Measurements from ENCODE around the gene ANKS4B.
"Not testable (repeated sequence)": the region's sequence is repeated elsewhere in the genome, so short reads cannot be mapped to it uniquely, and the experiment has no call there.

The ANKS4B gene

GRCh38 chr16:21233521-21234150, at the start of gene ANKS4B:
Gene ANKS4B, plus strand, starts transcription at chr16:21233699. Its CDS starts 39 bp downstream, at chr16:21233738.
- no peak for DNase-seq

DNA sequence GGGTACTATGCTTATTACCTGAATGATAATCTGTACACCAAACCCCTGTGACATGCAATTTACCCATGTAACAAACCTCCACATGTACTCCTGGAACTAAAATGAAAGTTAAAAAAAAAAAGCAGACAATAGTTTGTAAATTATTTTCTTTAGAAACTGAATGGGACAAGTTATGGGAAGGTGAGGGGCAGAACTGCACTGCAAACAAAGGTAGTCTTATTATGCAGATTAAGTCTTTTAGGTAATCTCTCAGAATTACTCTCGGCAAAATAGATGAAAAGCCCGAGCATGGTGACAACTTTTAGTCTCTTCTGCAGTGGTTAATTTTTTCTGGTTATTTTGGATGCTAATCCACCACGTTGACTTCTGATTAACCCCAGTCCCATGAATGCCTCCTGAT, 49.5 kb upstream of the ANKS4B start:
- no peak for DNase-seq

- DNase-seq = no peak
Measured at GRCh38 chr16:21184834-21185233, 48.7 kb upstream of the ANKS4B start.

GRCh38 chr16:21185659-21186325, 47.7 kb upstream of the ANKS4B start:
- DNase-seq = no peak

DNA sequence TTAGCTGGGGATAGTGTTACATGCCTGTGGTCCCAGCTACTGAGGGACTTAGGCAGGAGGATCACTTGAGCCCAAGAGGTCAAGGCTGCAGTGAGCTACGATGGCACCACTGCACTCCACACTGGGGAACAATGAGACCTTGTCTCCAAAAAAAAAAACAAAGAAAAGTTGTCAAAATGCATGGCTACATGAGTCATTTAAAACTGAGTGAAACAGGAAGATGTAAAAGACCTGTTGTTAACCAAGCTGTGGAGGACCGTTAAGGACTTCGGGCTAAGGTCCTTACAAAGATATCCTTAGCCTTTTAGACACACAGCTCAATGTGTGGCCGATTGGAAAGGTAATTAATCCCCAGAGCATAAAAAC, 47.2 kb upstream of the ANKS4B start:
- no peak for DNase-seq

- DNase-seq = no peak
Measured at GRCh38 chr16:21189311-21189710, 44.2 kb upstream of the ANKS4B start.

GRCh38 chr16:21190013-21190412, 43.5 kb upstream of the ANKS4B start:
- DNase-seq = no peak

DNA sequence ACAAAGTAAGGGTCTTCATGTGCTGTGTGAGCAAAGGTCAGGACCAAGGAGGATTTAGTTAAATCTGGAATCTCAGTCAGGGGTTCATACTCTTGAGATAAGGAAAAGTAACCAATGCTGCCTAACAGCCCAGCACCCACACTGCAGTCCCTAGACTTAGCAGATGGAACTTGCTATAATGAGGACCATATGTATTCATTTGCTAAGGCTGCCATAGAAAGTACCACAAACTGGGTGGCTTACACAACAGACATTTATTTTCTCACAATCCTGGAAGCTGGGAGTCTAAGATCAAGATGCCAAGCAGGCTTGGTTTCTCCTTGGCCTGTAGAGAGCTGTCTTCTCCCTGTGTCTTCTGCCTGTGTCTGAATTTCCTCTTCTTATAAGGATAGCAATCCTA, 42.9 kb upstream of the ANKS4B start:
- DNase-seq = no peak

DNA sequence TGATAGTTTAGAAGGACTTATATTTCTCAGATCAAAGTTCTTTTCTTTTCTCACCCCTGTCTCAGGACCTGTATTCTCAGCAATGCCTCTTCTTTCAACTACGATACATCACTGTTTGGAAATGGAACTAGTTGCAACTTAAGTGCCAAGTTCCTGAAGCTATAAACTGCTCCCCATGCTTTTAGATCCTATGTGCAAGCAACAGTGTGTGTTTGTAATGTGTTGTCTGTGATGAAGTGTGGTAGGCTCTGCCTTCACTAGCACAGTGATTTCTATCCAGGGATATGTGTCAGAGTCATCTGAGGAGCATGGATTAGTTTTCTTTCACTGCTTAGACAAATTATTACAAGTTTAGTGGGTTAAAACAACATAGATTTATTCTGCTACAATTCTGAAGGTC, 40.5 kb upstream of the ANKS4B start:
- no peak for DNase-seq

GRCh38 chr16:21194771-21195301, 38.7 kb upstream of the ANKS4B start:
- no peak for DNase-seq

GRCh38 chr16:21195330-21195729, 38.2 kb upstream of the ANKS4B start:
- not testable (repeated sequence) for DNase-seq

DNA sequence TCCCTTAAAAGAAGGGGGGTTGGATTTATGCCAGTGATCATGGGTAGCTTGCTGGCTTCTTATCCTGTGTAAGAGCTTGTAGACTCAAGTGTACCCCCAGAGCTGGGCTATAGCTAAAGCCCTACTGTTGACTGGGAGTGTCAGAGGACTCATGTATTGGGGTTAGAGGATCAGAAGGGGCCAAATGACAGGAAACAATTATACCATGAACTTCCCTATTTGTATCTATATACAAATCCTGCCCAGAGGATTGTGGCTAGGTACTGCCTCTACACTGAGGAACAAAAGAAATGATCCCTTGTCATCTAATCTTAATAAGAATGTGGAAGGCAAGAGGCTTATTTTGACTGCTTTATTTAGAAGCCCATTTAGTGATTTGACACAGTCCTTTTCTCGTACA, 36.4 kb upstream of the ANKS4B start:
- no peak for DNase-seq

GRCh38 chr16:21197621-21198020, 35.9 kb upstream of the ANKS4B start:
- DNase-seq = no peak

GRCh38 chr16:21199607-21200218, 33.8 kb upstream of the ANKS4B start:
- DNase-seq = no peak

GRCh38 chr16:21203155-21203797, 30.2 kb upstream of the ANKS4B start:
- no peak for DNase-seq

DNA sequence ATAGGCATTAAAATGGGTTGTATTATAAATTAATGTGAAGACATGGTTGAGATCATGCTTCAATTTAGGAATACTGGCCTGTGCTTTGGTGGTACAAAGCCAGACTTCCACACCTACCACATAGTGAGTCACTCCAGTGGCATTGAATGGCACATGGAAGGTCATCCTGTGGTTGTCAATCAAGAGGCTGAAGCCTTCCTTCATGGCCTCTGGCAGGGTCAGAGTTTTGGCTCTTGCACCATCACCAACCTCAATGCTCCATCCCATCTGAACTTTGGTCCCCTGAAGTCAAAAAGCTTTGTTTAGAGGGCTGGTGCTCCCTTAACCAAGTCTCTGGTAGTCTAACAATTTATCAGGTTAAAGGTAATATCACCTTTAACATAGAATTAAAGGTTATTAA, 28.2 kb upstream of the ANKS4B start:
- no peak for DNase-seq

- DNase-seq = no peak
Measured at GRCh38 chr16:21206550-21206949, 26.9 kb upstream of the ANKS4B start.

DNA sequence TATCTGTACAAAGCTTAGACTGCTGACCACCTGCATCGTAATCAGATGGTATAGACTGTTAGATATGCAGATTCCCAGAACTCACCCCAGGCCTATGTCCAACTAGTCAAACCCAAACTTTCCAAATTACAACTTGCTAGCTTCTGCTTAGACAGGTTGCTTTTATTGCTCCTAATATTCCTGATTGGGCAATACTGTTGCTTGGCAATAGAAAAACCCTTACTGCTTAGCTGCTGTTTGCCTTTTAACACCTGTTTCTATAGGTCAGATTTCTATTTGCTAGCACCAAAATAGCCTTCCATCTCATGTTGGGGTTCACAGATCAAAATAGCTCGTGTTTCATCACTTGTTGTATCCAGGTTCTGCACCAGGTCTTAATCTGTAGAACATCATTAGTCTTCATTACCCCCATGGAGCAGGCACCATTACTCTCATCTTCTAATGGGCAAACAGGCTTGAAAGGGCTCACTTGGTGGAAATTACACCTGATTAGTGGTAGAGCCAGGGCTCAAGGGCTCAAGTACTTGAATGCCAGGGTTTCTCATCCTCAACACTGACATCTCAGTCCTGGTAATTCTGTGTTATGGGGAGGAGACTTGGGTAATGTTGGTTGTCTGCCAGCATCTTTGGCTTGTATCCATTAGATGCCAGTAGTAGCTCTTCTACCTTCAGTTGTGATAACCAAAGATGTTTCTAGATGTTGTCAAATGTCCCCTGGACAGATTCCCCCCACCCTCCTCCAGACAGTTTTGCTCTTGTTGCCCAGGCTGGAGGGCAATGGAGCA, 24.9 kb upstream of the ANKS4B start:
- no peak for DNase-seq

- DNase-seq = no peak
Measured at GRCh38 chr16:21211486-21211885, 22.0 kb upstream of the ANKS4B start, which contains the start of gene ZP2. Gene ZP2, minus strand, starts transcription at chr16:21211574. Its CDS starts 27 bp downstream, at chr16:21211547.

GRCh38 chr16:21214086-21214485, 19.4 kb upstream of the ANKS4B start:
- no peak for DNase-seq

DNA sequence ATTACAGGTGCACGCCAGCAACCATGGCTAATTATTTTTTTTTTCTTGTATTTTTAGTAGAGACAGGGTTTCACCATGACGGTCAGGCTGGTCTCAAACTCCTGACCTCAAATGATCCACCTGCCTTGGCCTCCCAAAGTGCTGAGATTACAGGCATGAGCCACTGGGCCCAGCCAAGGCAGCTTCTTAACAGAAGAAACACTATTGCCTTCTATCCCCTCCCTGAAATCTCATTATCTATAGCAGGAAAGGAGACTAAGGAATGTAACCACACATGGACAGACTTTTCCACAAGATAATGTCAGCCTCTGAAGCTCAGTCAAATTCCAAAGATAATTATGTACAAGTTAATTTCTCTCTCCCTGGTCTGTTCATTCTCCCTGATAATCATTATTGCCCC, 16.4 kb upstream of the ANKS4B start:
- DNase-seq = no peak

GRCh38 chr16:21218153-21218552, 15.3 kb upstream of the ANKS4B start:
- no peak for DNase-seq

DNA sequence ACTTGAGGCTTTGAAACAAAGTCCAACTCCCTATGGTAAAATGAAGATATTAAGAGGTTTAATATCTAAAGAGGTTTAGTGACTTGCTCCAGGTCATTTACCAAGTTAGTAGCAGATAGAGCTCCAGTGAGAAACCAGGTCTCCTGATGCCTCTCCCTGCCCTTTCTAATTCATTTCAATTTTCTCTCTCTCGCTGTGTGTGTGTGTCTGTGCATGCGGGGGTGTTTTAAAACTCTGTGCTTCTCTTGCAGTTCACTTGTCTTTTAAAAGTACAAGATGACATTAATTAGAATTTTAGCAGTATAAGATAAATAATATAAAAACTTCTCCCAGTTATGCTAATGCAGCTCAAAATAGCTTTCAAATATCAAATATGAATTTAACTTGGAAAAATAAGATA, 13.9 kb upstream of the ANKS4B start:
- DNase-seq = no peak

All from stimulated activated CD8-positive, alpha-beta memory T cell treated with anti-CD3 and anti-CD28 coated beads, Interleukin-4, amount 100 ng/mL, for 48 hours (primary cell).